ENCODE results near the gene DOK6.
A peak's percentile ranks its signal among the peaks of the same experiment; 100 is the strongest.
"Not testable (repeated sequence)": the region's sequence is repeated elsewhere in the genome, so short reads cannot be mapped to it uniquely, and the experiment has no call there.

The DOK6 gene

DNA sequence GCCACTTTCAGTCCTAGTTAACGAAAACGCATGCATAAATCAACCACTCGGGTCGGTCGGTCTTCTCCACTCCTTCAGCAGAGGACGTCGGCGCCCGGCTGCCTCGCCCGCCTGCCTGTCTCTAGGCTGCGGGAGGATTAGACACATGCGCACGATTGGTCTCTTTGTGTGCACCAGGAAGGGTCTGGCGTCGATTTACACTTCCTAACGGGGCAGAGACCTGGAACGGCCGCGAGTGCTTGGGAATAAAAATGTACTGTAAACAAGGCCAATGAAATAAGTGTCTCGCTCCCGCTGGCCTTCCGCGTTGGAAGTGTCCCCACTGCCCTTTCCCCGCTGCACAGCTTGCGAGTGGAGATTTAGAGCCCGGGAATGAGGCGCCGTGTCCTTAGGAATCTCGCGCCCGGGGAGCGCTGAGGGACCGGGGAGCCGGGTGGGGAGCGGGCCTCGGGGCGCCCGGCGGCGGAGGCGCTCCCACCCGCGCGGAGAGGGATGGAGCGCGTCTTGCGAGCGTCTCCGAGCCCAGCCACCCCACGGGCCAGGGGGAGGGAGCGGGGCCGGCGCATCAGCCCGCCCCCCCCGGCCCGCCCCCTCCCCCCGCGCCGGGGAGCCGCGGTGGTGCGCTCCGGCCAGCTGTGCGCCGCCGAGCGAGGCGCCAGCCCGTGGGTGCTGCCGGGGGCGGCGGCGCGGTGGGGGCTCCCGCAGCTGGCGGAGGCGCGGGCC lies at the start of gene DOK6:
DOK6 (plus strand) TSS at position 636 of the 723 bp plus-strand sequence.
- Mint-ChIP-seq H3K9me3 (no peaks in the 10 kb centered on the region), H3K4me1 (peaks cover 16% of the 10 kb centered on the region), H3K36me3 (no peaks in the 10 kb centered on the region), H3K27ac (no peak within 1 kb of the TSS), H3K4me3 (peak within 1 kb of the TSS; percentile 65)
- ATAC-seq (peak; percentile 31), DNase-seq (ENCODE audit: low spot score in 2 of 2) (no peak)

DNA sequence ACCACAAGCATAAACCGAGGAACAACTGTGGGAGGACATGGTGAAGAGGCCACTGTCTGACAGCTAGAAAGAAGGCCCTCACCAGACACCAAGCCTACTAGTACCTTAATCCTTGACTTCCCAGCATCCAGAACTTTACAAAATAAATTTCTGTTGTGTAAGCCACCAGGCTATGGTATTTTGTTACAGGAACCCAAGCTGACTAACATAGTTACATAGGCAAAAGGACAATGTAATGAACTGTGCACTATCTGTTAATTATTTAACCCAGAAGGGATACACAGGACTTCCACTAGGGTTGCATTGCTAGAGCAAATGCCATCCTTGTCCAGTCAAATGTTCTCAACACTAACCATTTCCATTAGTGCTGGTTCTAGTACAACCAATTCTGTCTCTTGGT lies 47.7 kb upstream of the DOK6 start:
- H3K9me3 Mint-ChIP-seq = no peaks in the 10 kb centered on the region
- peak; percentile 8 for ATAC-seq
- no peak overlapping the region for H3K4me3 Mint-ChIP-seq
- DNase-seq (ENCODE audit: low spot score in 2 of 2) = no peak
- no peaks in the 10 kb centered on the region for H3K36me3 Mint-ChIP-seq
- H3K27ac Mint-ChIP-seq = no peak overlapping the region
- H3K4me1 Mint-ChIP-seq = no peaks in the 10 kb centered on the region

DNA sequence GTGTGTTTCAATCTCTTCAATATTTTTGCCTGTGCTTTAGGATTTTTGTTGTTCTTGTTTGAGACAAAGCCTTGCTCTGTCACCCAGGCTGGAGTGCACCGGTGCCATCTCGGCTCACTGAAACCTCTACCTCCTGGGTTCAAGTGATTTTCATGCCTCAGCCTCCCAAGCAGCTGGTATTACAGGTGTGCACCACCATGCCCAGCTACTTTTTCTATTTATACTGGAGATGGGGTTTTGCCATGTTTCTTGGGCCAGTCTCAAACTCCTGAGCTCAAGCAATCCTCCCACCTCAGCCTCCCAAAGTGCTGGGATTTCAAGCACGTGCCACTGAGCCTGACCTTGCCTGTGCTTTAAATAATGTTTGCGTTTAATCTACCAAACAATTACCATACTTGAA lies 43.1 kb upstream of the DOK6 start:
- DNase-seq (ENCODE audit: low spot score in 2 of 2) = no peak
- no peak for ATAC-seq
- Mint-ChIP-seq H3K9me3 (peaks cover 11% of the 10 kb centered on the region), H3K36me3 (no peaks in the 10 kb centered on the region), H3K4me1 (no peaks in the 10 kb centered on the region), H3K27ac (no peak overlapping the region), H3K4me3 (no peak overlapping the region)

DNA sequence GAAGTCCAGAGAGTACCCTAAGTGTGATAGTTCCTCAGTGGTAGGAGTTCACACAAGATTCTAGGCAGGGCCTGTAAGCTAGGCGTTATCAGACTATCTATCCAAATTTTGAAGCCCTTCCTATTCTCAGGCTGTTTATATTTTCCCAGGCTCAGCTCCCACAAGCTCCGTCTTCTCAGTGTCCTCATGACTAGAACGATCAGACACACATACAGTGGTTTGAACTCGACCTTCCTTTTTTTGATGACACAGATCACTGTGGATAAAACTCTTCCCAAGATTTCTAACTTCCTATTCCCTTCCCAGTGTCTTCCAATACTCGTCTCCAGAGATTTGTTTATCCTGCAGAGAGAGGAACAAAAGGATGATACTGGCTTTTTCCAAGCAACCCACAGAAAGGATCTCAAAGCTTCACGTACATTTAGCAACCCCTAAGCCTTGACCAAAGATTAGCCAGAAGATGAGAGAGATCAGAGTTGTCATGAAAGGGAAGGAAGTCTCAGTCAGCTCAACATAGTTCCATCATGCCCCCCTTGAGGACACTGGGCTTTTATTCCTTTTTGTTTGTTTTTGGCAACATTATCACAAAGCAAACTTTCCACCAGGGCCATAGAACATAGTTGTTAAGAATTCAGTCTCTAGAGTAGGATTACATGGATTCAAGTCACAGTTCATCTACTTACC lies 42.3 kb upstream of the DOK6 start:
- Mint-ChIP-seq H3K4me3 (no peak overlapping the region), H3K9me3 (peaks cover 11% of the 10 kb centered on the region), H3K4me1 (no peaks in the 10 kb centered on the region), H3K36me3 (no peaks in the 10 kb centered on the region), H3K27ac (no peak overlapping the region)
- DNase-seq (ENCODE audit: low spot score in 2 of 2) = no peak
- no peak for ATAC-seq

GRCh38 chr18:69359768-69360167 lies 40.9 kb upstream of the DOK6 start:
- not testable (repeated sequence) for H3K36me3 Mint-ChIP-seq

GRCh38 chr18:69364930-69365329 lies 35.8 kb upstream of the DOK6 start:
- peaks cover 4% of the 10 kb centered on the region for H3K9me3 Mint-ChIP-seq
- H3K4me3 Mint-ChIP-seq = no peak overlapping the region
- ATAC-seq = no peak
- no peaks in the 10 kb centered on the region for H3K4me1 Mint-ChIP-seq
- no peak overlapping the region for H3K27ac Mint-ChIP-seq
- H3K36me3 Mint-ChIP-seq = no peaks in the 10 kb centered on the region
- DNase-seq (ENCODE audit: low spot score in 2 of 2) = no peak

More at GRCh38 chr18:69359768-69360167, 40.9 kb upstream of the DOK6 start:
- H3K27ac Mint-ChIP-seq; DNase-seq (ENCODE audit: low spot score in 2 of 2); ATAC-seq; H3K4me1 Mint-ChIP-seq; H3K4me3 Mint-ChIP-seq: not testable (repeated sequence)
- H3K9me3 Mint-ChIP-seq = peaks cover 11% of the 10 kb centered on the region

GRCh38 chr18:69365658-69366057 lies 35.0 kb upstream of the DOK6 start:
- ATAC-seq (no peak), DNase-seq (ENCODE audit: low spot score in 2 of 2) (no peak)
- no peak overlapping the region for H3K27ac Mint-ChIP-seq
- no peaks in the 10 kb centered on the region for H3K4me1 Mint-ChIP-seq
- peaks cover 2% of the 10 kb centered on the region for H3K9me3 Mint-ChIP-seq
- H3K36me3 Mint-ChIP-seq = no peaks in the 10 kb centered on the region
- no peak overlapping the region for H3K4me3 Mint-ChIP-seq

DNA sequence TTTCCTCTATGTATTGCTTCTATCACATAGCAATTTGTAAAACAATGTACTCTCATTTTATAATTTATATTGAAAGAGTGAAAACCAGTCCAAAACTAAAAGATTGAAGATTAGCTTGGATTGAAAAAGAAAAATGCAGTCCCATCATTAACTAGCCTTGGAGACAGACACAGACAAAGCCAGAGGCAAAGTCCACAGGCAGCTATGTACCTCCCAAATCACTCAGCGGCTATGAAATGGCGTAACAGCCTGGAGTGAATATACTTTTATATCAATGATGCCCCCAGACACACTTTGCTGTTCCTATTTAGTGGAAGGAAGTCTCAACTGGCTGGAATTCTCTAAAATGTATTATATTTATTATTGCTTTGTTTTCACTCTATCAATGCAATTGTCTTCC lies 33.6 kb upstream of the DOK6 start:
- Mint-ChIP-seq H3K4me1 (no peaks in the 10 kb centered on the region), H3K27ac (no peak overlapping the region), H3K9me3 (no peaks in the 10 kb centered on the region), H3K36me3 (no peaks in the 10 kb centered on the region), H3K4me3 (no peak overlapping the region)
- DNase-seq (ENCODE audit: low spot score in 2 of 2) = no peak
- ATAC-seq = no peak

GRCh38 chr18:69371729-69372128 lies 29.0 kb upstream of the DOK6 start:
- Mint-ChIP-seq H3K4me3 (no peak overlapping the region), H3K36me3 (no peaks in the 10 kb centered on the region), H3K27ac (no peak overlapping the region), H3K9me3 (peaks cover 3% of the 10 kb centered on the region), H3K4me1 (no peaks in the 10 kb centered on the region)
- DNase-seq (ENCODE audit: low spot score in 2 of 2) (no peak), ATAC-seq (no peak)

- H3K4me3 Mint-ChIP-seq = no peak overlapping the region
- ATAC-seq = no peak
- no peak overlapping the region for H3K27ac Mint-ChIP-seq
- peaks cover 2% of the 10 kb centered on the region for H3K9me3 Mint-ChIP-seq
- no peak for DNase-seq (ENCODE audit: low spot score in 2 of 2)
- H3K36me3 Mint-ChIP-seq = no peaks in the 10 kb centered on the region
- no peaks in the 10 kb centered on the region for H3K4me1 Mint-ChIP-seq
These were observed 20.4 kb upstream of the DOK6 start for GRCh38 chr18:69380324-69380723.

DNA sequence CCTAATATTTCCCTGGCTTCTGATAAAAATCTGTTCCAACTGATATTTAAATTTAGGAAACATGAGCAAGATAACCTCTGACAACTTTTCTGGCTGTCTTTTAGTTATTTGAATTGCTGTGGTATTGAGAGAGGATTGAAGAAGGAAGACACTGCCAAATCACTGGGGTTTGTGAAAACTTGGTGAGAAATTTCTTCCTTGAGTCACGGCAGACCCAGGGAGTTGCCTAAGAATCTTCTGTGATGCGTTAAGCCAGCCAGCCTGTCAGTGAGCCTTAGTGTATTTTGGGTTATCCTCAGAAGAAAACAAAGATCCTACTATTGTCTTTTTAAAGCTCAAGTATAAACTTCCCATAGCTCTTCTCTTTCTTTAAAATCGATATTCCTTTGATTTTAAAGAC lies 17.5 kb upstream of the DOK6 start:
- Mint-ChIP-seq H3K4me3 (no peak overlapping the region), H3K36me3 (no peaks in the 10 kb centered on the region), H3K9me3 (no peaks in the 10 kb centered on the region), H3K4me1 (no peaks in the 10 kb centered on the region), H3K27ac (no peak overlapping the region)
- ATAC-seq = no peak
- DNase-seq (ENCODE audit: low spot score in 2 of 2) = no peak

DNA sequence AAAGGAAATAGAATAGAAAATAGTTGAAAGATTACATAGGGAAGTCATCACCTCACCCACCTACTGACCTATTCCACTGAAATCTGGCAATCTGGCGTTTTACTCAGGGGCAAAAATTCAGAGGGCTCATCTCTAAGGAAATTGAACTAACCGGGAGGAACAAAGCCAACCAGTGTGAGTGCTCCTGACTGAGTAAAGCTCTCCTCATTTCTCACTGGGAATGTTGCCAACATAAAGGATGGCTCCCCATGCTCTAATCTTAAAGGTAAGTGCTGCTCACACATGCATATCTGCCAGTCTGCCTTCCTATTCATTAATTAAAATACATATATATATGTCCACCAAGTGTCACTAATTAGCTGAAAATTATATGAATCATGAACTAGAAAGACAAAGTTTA lies 13.5 kb upstream of the DOK6 start:
- Mint-ChIP-seq H3K4me3 (no peak overlapping the region), H3K36me3 (no peaks in the 10 kb centered on the region), H3K4me1 (no peaks in the 10 kb centered on the region), H3K9me3 (no peaks in the 10 kb centered on the region), H3K27ac (no peak overlapping the region)
- ATAC-seq (no peak), DNase-seq (ENCODE audit: low spot score in 2 of 2) (no peak)

GRCh38 chr18:69388222-69388621 lies 12.5 kb upstream of the DOK6 start:
- Mint-ChIP-seq H3K27ac (no peak overlapping the region), H3K4me3 (no peak overlapping the region), H3K36me3 (no peaks in the 10 kb centered on the region), H3K9me3 (no peaks in the 10 kb centered on the region), H3K4me1 (no peaks in the 10 kb centered on the region)
- ATAC-seq = no peak
- no peak for DNase-seq (ENCODE audit: low spot score in 2 of 2)

DNA sequence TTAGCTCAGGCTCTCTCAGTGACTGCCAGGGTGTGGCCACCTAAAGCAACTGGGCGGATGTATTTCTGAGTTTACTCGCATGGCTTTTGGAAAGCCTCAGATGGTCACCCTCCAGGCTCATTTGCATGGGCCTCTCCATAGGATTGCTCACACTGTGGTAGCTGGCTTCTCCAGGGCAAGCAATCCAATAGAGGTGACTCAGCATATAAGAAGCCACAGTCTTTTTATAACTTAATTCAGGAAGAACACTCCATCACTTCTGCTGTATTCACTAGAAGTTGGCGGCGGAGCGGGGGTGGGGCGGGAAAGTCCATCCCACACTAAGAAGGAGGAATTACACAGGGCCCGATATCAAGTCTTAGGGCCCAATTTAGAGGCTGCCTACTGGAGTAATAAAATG lies 3.6 kb upstream of the DOK6 start:
- no peak for DNase-seq (ENCODE audit: low spot score in 2 of 2)
- Mint-ChIP-seq H3K4me3 (no peak overlapping the region), H3K4me1 (peaks cover 11% of the 10 kb centered on the region), H3K36me3 (no peaks in the 10 kb centered on the region), H3K27ac (no peak overlapping the region), H3K9me3 (no peaks in the 10 kb centered on the region)
- no peak for ATAC-seq

DNA sequence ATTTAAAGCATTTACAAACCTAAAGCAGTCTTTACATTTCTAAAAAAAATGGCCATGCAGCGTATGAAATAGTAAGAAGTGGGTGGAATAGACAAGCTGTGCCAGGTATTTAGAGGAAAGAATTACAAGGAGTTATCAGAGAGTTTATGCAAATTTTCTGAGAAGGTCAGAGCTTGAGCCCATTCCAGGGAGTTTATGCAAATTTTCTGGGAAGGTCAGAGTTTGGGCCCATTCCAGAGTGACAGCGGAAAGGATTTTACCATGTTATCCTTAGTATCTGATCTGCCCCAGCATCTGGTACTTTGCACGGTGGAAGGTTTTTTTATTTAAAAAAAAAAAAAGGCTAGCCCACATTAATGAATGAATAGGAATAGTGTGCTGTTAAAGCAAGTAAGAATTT lies 1.4 kb upstream of the DOK6 start:
- H3K4me3 Mint-ChIP-seq = no peak overlapping the region
- peaks cover 16% of the 10 kb centered on the region for H3K4me1 Mint-ChIP-seq
- H3K9me3 Mint-ChIP-seq = no peaks in the 10 kb centered on the region
- DNase-seq (ENCODE audit: low spot score in 2 of 2) = no peak
- no peak for ATAC-seq
- no peak overlapping the region for H3K27ac Mint-ChIP-seq
- no peaks in the 10 kb centered on the region for H3K36me3 Mint-ChIP-seq

- Mint-ChIP-seq H3K4me1 (peaks cover 16% of the 10 kb centered on the region), H3K27ac (no peak overlapping the region)
These were observed 213 bp downstream of the DOK6 start for GRCh38 chr18:69400976-69401225.

More at GRCh38 chr18:69400976-69401225, 213 bp downstream of the DOK6 start:
- DNase-seq (ENCODE audit: low spot score in 2 of 2) = no peak
- H3K9me3 Mint-ChIP-seq = no peaks in the 10 kb centered on the region
- H3K4me3 Mint-ChIP-seq = no peak overlapping the region
- peak; percentile 9 for ATAC-seq
- no peaks in the 10 kb centered on the region for H3K36me3 Mint-ChIP-seq

All from stimulated activated effector memory CD8-positive, alpha-beta T cell treated with anti-CD3 and anti-CD28 coated beads, Interleukin-12 subunit alpha, Interleukin-12 subunit beta, amount 100 ng/mL, for 72 hours (primary cell).